ENCODE measurements around the gene NDUFA3. TPM values are rescaled to one million over a fixed set of nuclear protein-coding genes. Genes with fewer than 3 reads are reported as not detected.
A peak's percentile ranks its signal among the peaks of the same experiment; 100 is the strongest.

NDUFA3 gene
- total RNA-seq, 6 donors from 2014 or later, result 11.5 to 127 (median 49.5) TPM

GRCh38 chr19:54136864-54137698, 34.4 kb downstream of the NDUFA3 start:
- Histone ChIP-seq H3K27me3 (no peaks in the 10 kb centered on the region), H3K36me3 (peaks cover 0 to 16% (median 3%) of the 10 kb centered on the region in 4 donors), H3K4me1 (peaks cover 32 to 44% (median 38%) of the 10 kb centered on the region in 4 donors), H3K27ac (peak overlapping the region; percentile 93 to 99 (median 96)), H3K9me3 (no peaks in the 10 kb centered on the region), H3K4me3 (peak overlapping the region; percentile 18 to 97 (median 92))
- no peak for TF ChIP-seq CTCF (IDR thresholded peaks at IDR 0.05)
- peak in 1 of 2 donors; percentile 69 for TF ChIP-seq POLR2AphosphoS5 (IDR thresholded peaks at IDR 0.05)
- peak in 1 of 4 donors; percentile 71 for TF ChIP-seq POLR2A (IDR thresholded peaks at IDR 0.05)
- ATAC-seq (ENCODE audit: low FRiP score in 2 of 2) (peak; percentile 95 to 98), DNase-seq (peak; percentile 97 to 100)
- WGBS, 2 donors, result 1% methylated on average over 28 to 44 of the region's 46 CpGs

- WGBS, 2 donors, result 1% methylated on average over 29 of the region's 103 CpGs; no CpG with 5 or more reads in 1 of the 2 donors
- peak within 1 kb of the TSS; percentile 93 to 99 (median 96) for H3K27ac ChIP-seq
- H3K9me3 ChIP-seq, result no peaks in the 10 kb centered on the region
- H3K4me1 ChIP-seq, result peaks cover 32 to 44% (median 38%) of the 10 kb centered on the region in 4 donors
- peak in 1 of 2 donors; percentile 89 for DNase-seq
- H3K36me3 ChIP-seq, result peaks cover 4 to 19% (median 9%) of the 10 kb centered on the region in 4 donors
- peak within 1 kb of the TSS; percentile 92 to 100 (median 94) for H3K4me3 ChIP-seq
- H3K27me3 ChIP-seq, result no peaks in the 10 kb centered on the region
- TF ChIP-seq CTCF (IDR thresholded peaks at IDR 0.05) (no peak), EP300 (IDR thresholded peaks at IDR 0.05) (no peak), POLR2A (IDR thresholded peaks at IDR 0.05) (peak in 3 of 4 donors; percentile 17 to 90 (median 78)), POLR2AphosphoS5 (IDR thresholded peaks at IDR 0.05) (peak; percentile 79 to 91)
- no peak for ATAC-seq (ENCODE audit: low FRiP score in 2 of 2)
Observed at GRCh38 chr19:54137699-54138488, 35.2 kb downstream of the NDUFA3 start, which contains the start of gene CNOT3. CNOT3 (plus strand) TSS chr19:54137762; CDS start chr19:54142979, 5,217 bp downstream.

- H3K4me1 ChIP-seq, result peaks cover 32 to 44% (median 38%) of the 10 kb centered on the region in 4 donors
- 38 to 52% methylated on average over 15 to 21 of the region's 31 CpGs for WGBS, 2 donors
- ATAC-seq (ENCODE audit: low FRiP score in 2 of 2), result no peak
- DNase-seq, result no peak
- H3K27ac ChIP-seq, result peak overlapping the region; percentile 93 to 99 (median 96)
- peaks cover 10 to 27% (median 17%) of the 10 kb centered on the region in 4 donors for H3K36me3 ChIP-seq
- H3K27me3 ChIP-seq, result no peaks in the 10 kb centered on the region
- TF ChIP-seq EP300 (IDR thresholded peaks at IDR 0.05), result no peak
- no peak for TF ChIP-seq POLR2AphosphoS5 (IDR thresholded peaks at IDR 0.05)
- TF ChIP-seq CTCF (IDR thresholded peaks at IDR 0.05), result no peak
- TF ChIP-seq POLR2A (IDR thresholded peaks at IDR 0.05), result no peak
- H3K9me3 ChIP-seq, result no peaks in the 10 kb centered on the region
- peak overlapping the region; percentile 92 to 100 (median 94) for H3K4me3 ChIP-seq
Observed at GRCh38 chr19:54138489-54139256, 36.0 kb downstream of the NDUFA3 start.

GRCh38 chr19:54141356-54141755, 38.7 kb downstream of the NDUFA3 start:
- Histone ChIP-seq H3K4me3 (no peak overlapping the region), H3K27me3 (no peaks in the 10 kb centered on the region), H3K9me3 (no peaks in the 10 kb centered on the region), H3K4me1 (peaks cover 24 to 38% (median 31%) of the 10 kb centered on the region in 4 donors), H3K27ac (no peak overlapping the region), H3K36me3 (peaks cover 32 to 54% (median 43%) of the 10 kb centered on the region in 4 donors)
- TF ChIP-seq CTCF (IDR thresholded peaks at IDR 0.05), result no peak
- DNase-seq, result no peak
- 92 to 93% methylated on average over 3 of the region's 3 CpGs for WGBS, 2 donors
- ATAC-seq (ENCODE audit: low FRiP score in 2 of 2), result no peak

Data from upper lobe of left lung (tissue), 6 donors.